OCI-LY7 (cell line): ENCODE measurements around the gene RASAL3. TPM values are rescaled to one million over a fixed set of nuclear protein-coding genes. Genes with fewer than 3 reads are reported as not detected.

Experiments
- BruUV-seq: library from RNA; stranded (reverse); fragments of 400-500 nt; replicated peaks from 2 replicates; lab custom pipeline; 2021; lab: Mats Ljungman, UMichigan
- CTCF ChIA-PET: fragments of 300-600 bp; sonication (Branson Sonifier 250); formaldehyde crosslinking; loops from one replicate; lab custom pipeline; 2022; ENCODE audit warnings: antibody characterized with exemption; ENCODE audit not compliant: unreplicated experiment; lab: Charles Lee
- POLR2A ChIA-PET: fragments of 300-600 bp; sonication (Branson Sonifier 250); formaldehyde crosslinking; loops from one replicate; lab custom pipeline; 2022; ENCODE audit warnings: antibody characterized with exemption; lab: Charles Lee
- DNase-seq: peaks from one replicate; pipeline ENCODE4 v3.0.0-alpha.2; 2015; ENCODE audit warnings: low spot score
- H2AFZ ChIP-seq: fragments of 200-600 bp; sonication (generic), shearing (Covaris generic); 2 replicates; pipeline ENCODE4 v1.6.1; 2014; ENCODE audit warnings: mild to moderate bottlenecking, antibody characterized with exemption, low read length, moderate library complexity
- H3K27ac ChIP-seq: fragments of 200-600 bp; sonication (generic); 2 replicates; pipeline ENCODE4 v1.5.1; 2014; ENCODE audit warnings: mixed run types, low read depth, mild to moderate bottlenecking, moderate library complexity, low read length, inconsistent platforms; ENCODE audit not compliant: poor library complexity, severe bottlenecking
- H3K36me3 ChIP-seq: fragments of 200-600 bp; sonication (generic); 2 replicates; pipeline ENCODE4 v1.6.1; 2014; ENCODE audit warnings: mild to moderate bottlenecking, antibody characterized with exemption, low read length, moderate library complexity, mixed read lengths; ENCODE audit not compliant: insufficient read depth
- H3K4me1 ChIP-seq: fragments of 200-600 bp; sonication (generic); 2 replicates; pipeline ENCODE4 v1.5.1; 2014; ENCODE audit warnings: mild to moderate bottlenecking, low read length; ENCODE audit not compliant: insufficient read depth, poor library complexity, severe bottlenecking
- H3K4me2 ChIP-seq: fragments of 200-600 bp; sonication (generic); 2 replicates; pipeline ENCODE4 v1.6.1; 2014; ENCODE audit warnings: mild to moderate bottlenecking, low read length
- H3K4me3 ChIP-seq: fragments of 200-600 bp; sonication (generic); 2 replicates; pipeline ENCODE4 v1.5.1; 2014; ENCODE audit warnings: mild to moderate bottlenecking, low read depth, low read length; ENCODE audit not compliant: poor library complexity, severe bottlenecking
- H3K79me2 ChIP-seq: fragments of 200-600 bp; sonication (generic); 2 replicates; pipeline ENCODE4 v1.6.1; 2016; ENCODE audit warnings: low read depth, mild to moderate bottlenecking, low read length, moderate library complexity, mixed read lengths; ENCODE audit not compliant: insufficient read depth
- H3K9me2 ChIP-seq: fragments of 200-600 bp; sonication (generic); 2 replicates; pipeline ENCODE4 v1.6.1; 2016; ENCODE audit warnings: mild to moderate bottlenecking, low read length, mixed read lengths; ENCODE audit not compliant: insufficient read depth
- H3K9me3 ChIP-seq: fragments of 200-600 bp; sonication (generic); 2 replicates; pipeline ENCODE4 v1.6.1; 2014; ENCODE audit warnings: mild to moderate bottlenecking, mixed run types, low read length, mixed read lengths
- H4K20me1 ChIP-seq: fragments of 200-600 bp; sonication (generic); 2 replicates; pipeline ENCODE4 v1.6.1; 2014; ENCODE audit warnings: mild to moderate bottlenecking, antibody characterized with exemption, low read length, moderate library complexity, mixed read lengths; ENCODE audit not compliant: insufficient read depth
- EZH2phosphoT487 ChIP-seq: fragments of 200-600 bp; sonication (generic); IDR thresholded peaks from 2 replicates; pipeline ENCODE4 v1.6.1; 2018; ENCODE audit warnings: low read depth, borderline replicate concordance, mild to moderate bottlenecking, mixed run types, antibody characterized with exemption, low read length, moderate library complexity, mixed read lengths
- intact Hi-C: fragments of 100-400 bp; cut with micrococcal nuclease; formaldehyde crosslinking; loops from one replicate; pipeline ENCODE4 v1.10.0; 2022; ENCODE audit not compliant: unreplicated experiment
- total RNA-seq, 2 experiments: library from RNA; depleted of rRNA in 1 of 2; stranded (reverse); fragments of >200 nt in 1 of 2; shearing (Covaris generic) in 1 of 2; gene quantifications; 2 replicates each; pipeline ENCODE4 v1.2.3, GENCODE V29; 2014 to 2022
- TF ChIP-seq, protein P1 (sequence below): fragments of 200-600 bp; sonication (generic); conservative IDR thresholded peaks from 2 replicates; pipeline ENCODE4 v1.5.1; 2014; ENCODE audit warnings: mild to moderate bottlenecking, antibody characterized with exemption, low read length, moderate library complexity, mixed read lengths

Gene RASAL3
- total RNA-seq, 2 experiments from 2014 or later, result 28.3 to 53.3 TPM

DNA sequence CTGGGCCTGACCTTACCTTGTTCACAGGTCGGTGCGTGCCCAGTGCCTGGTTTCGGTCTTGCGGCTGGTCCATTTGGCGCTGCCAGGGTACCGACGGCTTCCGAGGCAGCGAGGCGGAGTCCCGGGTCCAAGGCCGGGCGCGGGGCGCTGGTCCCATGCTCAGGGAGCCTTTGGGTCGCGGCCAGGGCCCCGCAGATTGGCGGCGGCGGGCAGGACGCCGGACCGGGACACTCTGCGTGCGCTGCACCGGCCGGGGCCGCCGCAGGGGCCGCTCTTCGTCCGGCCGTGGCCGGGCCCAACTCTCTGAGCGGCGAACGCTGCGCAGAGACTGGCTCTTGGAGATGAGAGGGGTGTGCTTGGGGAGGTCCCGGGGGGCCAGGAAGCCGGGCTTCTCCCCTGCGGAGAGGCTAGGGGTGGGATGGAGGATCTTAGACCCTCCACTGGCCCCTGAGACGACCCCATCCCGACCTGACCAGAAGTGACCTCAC, 11.2 kb downstream of the RASAL3 start:
- Histone ChIP-seq H2AFZ (no peak overlapping the region), H3K4me2 (no peak overlapping the region), H3K4me1 (peaks cover 9% of the 10 kb centered on the region), H3K9me3 (no peaks in the 10 kb centered on the region), H3K4me3 (no peak overlapping the region), H3K36me3 (peaks cover 56% of the 10 kb centered on the region), H4K20me1 (no peaks in the 10 kb centered on the region), H3K79me2 (no peaks in the 10 kb centered on the region), H3K9me2 (no peaks in the 10 kb centered on the region), H3K27ac (no peak overlapping the region)
- DNase-seq, result no peak
- CTCF ChIA-PET, result no interaction called here
- intact Hi-C loops, result no loop called here
- TF ChIP-seq, protein P1, sequence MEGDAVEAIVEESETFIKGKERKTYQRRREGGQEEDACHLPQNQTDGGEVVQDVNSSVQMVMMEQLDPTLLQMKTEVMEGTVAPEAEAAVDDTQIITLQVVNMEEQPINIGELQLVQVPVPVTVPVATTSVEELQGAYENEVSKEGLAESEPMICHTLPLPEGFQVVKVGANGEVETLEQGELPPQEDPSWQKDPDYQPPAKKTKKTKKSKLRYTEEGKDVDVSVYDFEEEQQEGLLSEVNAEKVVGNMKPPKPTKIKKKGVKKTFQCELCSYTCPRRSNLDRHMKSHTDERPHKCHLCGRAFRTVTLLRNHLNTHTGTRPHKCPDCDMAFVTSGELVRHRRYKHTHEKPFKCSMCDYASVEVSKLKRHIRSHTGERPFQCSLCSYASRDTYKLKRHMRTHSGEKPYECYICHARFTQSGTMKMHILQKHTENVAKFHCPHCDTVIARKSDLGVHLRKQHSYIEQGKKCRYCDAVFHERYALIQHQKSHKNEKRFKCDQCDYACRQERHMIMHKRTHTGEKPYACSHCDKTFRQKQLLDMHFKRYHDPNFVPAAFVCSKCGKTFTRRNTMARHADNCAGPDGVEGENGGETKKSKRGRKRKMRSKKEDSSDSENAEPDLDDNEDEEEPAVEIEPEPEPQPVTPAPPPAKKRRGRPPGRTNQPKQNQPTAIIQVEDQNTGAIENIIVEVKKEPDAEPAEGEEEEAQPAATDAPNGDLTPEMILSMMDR, result no peak
- TF ChIP-seq EZH2phosphoT487, result no peak
- no TSS peak for BruUV-seq
- POLR2A ChIA-PET, result interaction anchor here (1.7 kb wide), 1 partner anchor 10 kb away, joined by 3 read pairs; no protein-coding TSS in a partner anchor

DNA sequence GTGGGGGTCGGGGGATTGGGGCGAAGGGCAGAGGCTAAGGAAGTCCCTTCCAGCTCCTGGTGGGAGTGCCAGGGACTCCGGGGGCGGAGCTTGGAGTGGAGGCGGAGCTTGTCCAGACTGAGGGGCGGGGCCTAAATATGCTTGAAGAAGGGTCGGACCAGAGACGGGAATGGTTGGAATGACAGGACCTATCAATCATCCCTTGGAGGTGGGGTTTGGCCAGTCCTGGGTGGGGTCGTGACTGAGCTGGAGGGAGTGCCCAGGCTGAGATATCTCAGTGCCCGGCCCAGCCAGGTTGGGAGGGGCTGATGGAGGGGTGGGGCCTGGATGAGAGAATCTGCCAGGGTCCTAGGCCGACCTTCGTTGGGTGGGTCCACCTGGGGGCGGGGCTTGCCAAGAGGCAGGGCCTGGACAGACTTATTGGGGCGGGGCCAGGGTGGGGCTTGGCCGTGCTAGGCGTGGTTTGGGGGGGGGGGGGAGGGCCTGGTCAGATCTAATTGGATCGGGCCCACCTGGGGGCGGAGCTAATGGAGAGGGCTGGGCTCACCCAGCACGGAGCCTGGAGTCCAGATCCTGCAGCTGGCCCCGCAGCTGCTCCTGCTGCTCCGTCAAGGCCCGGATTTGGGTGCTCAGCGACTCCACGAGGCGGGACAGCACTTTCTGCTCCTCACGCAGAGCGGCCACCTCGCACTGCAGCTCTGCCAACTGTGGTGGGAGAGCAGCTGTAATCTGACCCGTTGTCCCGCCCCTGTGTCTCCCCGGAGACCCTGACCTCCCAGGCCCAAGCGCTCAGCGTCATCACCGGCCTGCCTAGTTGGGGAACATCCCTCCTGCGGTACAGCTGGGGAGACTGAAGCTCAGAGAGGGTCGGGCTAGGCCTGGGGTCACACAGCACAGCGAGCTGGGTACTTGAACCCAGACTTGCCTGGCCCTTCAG, 12.0 kb downstream of the RASAL3 start:
- ChIA-PET POLR2A (interaction anchor here (1.6 to 1.7 kb wide), 2 partner anchors 11 to 33 kb away, joined by 3 to 4 read pairs; no protein-coding TSS in a partner anchor), CTCF (no interaction called here)
- TF ChIP-seq EZH2phosphoT487, result no peak
- TF ChIP-seq, protein P1, result no peak
- intact Hi-C loops, result no loop called here
- peak; percentile 74 for DNase-seq
- Histone ChIP-seq H3K4me3 (no peak overlapping the region), H3K9me3 (no peaks in the 10 kb centered on the region), H3K27ac (no peak overlapping the region), H2AFZ (no peak overlapping the region), H4K20me1 (no peaks in the 10 kb centered on the region), H3K4me1 (peaks cover 9% of the 10 kb centered on the region), H3K4me2 (no peak overlapping the region), H3K36me3 (peaks cover 50% of the 10 kb centered on the region), H3K79me2 (no peaks in the 10 kb centered on the region), H3K9me2 (no peaks in the 10 kb centered on the region)
- BruUV-seq, result no TSS peak

DNA sequence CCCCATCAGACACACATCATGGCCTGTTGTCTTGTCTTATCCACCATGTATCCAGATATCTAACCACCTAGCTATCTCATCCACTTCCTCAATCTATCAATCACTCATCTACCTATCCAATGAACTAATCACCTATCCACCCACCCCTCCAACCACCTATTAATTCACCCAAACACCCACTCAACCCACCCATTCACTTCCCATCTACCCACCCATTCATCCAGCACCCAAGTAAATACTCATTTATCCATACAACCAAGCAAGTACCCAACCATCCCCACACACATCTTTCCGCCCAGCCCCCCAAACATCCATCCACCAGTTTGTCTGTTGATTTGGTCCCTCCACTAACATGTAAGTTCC, 13.8 kb downstream of the RASAL3 start:
- intact Hi-C loops, result no loop called here
- TF ChIP-seq, protein P1, result no peak
- no peak for TF ChIP-seq EZH2phosphoT487

More for the DNA sequence above, 13.8 kb downstream of the RASAL3 start:
- Histone ChIP-seq H3K79me2 (no peaks in the 10 kb centered on the region), H3K9me3 (no peaks in the 10 kb centered on the region), H4K20me1 (no peaks in the 10 kb centered on the region), H3K9me2 (no peaks in the 10 kb centered on the region), H3K27ac (no peak overlapping the region), H3K4me1 (peaks cover 9% of the 10 kb centered on the region), H2AFZ (no peak overlapping the region), H3K36me3 (peaks cover 34% of the 10 kb centered on the region), H3K4me2 (no peak overlapping the region), H3K4me3 (no peak overlapping the region)
- ChIA-PET POLR2A (no interaction called here), CTCF (no interaction called here)
- no peak for DNase-seq
- BruUV-seq, result no TSS peak
